ENCODE measurements around the gene CNTNAP5.

CNTNAP5 gene

DNA sequence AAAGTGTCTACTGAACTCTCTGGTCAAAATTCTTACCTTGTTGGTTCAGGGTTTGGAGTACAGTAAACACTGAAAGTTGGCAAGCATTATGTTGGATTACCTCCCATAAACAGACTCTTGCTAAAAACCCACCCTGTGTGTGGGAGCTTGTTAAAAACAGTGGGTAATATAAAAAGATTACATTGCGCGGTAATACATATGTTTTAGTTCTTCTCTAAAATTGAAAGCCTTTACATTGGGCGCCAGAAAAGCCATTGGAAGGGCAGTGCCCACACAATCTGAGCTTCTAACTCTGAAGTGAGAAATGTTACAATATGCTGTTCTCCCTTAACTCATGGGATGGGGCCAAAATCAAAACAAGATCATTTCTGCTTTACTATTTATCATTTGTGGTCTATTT, 510.7 kb downstream of the CNTNAP5 start:
- no peak for DNase-seq (ENCODE audit: low read depth in 2 of 3, low spot score in 2 of 3)

DNA sequence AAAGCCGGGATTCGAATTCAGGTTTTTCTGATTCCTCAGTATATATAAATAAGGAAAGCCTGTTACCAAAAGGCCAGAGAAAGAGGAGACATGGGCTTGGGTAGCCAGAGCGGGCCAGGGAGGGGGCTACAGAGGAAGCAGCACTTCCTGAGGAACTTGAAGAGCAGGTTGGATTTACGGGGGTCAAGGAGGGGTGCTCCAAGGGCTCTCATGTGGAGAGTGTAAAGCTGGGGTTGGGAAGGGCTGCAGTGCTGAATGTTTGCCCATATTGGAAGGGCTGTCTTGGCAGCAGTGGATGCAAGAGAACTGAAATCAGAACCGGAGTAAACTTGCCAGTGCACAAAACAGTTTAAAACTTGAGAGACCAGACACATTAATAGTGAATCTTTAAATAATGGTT, 511.5 kb downstream of the CNTNAP5 start:
- no peak for DNase-seq (ENCODE audit: low read depth in 2 of 3, low spot score in 2 of 3)

DNA sequence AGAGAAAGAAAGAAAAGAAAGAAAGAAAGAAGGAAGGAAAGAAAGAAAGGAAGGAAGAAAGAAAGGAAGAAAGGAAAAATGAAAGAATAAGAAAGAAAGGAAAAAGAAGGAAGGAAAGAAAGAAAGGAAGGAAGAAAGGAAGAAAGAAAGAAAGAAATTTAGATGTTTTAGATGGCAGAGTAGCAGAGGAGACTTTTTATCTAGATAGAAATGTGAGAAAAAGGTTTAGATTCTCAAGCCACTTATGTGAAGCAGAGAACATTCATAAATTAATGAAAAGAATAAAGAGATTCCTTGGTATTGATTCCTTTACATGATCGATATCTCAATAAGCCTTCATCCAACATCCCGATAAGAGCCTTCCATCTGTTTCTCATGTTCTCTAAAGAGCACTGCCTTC, 513.5 kb downstream of the CNTNAP5 start:
- DNase-seq (ENCODE audit: low read depth in 2 of 3, low spot score in 2 of 3), result no peak

DNA sequence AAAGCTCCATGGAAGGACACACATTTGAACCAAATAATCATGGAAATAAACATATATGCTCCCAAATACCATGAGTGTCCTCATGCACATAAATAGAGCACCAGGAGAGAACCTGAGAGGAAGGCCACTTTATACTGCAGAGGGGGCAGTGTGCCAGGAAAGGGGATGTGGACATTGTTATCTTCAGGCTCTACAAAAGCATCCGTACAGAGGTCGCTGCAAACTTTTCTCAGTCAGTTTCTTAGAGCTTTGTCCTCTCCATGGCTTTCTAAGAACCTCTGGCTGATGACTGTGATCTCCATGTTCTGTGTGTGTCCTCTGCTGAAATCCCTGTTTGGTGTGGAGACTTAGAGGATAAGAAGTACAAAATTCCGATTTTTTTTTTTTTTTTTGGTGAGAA, 515.7 kb downstream of the CNTNAP5 start:
- DNase-seq (ENCODE audit: low read depth in 2 of 3, low spot score in 2 of 3), result no peak

DNA sequence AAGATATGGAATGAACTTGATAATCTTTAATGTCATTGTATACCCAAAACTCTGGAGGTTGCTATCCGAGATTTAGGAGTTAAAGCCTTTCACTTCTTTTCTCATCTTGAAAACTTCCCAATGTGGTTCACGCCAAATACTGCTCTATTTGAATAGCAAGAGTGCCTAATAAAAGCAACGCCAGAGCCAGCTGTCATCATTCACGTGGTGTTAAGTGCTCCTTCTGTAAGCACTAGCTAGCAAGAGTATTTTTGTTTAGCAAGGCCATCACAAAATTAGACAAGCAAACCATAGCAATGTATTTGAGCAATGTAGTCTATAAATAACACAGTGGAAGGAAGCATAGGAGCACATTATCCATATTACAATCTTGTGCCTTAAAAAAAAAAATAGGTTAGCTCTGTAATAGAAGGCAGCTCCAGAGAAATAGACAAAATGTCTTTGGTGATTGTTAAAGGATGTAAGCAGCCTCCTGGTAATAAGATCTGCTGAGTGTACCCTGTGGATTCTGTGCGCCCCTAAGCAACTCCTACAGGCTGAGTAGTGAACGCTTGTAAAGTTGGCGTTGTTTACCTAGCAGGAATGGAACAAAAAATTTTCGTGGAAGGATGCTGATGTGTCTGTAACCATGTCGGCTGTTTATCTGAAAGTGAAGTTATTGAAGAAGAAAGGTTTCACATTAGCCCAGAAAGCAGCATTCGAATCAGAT, 518.0 kb downstream of the CNTNAP5 start:
- no peak for DNase-seq (ENCODE audit: low read depth in 2 of 3, low spot score in 2 of 3)

DNA sequence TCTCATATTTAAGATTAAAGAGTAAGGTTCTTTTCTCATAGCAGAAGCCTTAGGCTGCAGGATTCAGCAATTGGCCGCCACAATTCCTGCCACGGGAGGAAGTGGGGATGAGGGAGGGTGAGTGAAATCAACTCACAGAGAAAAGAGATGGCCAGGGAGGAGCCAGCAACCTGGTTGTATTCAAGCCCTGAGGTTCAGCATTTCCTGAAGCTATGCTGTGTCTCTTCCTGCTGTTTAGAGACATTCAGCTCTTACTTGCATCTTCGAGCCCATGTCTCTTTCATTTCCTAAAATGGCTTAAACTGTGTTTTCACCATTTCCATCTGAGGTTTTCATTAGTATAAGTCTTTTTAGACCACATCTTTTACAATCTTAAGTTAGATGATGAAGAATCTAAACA, 522.6 kb downstream of the CNTNAP5 start:
- DNase-seq (ENCODE audit: low read depth in 2 of 3, low spot score in 2 of 3), result no peak

DNA sequence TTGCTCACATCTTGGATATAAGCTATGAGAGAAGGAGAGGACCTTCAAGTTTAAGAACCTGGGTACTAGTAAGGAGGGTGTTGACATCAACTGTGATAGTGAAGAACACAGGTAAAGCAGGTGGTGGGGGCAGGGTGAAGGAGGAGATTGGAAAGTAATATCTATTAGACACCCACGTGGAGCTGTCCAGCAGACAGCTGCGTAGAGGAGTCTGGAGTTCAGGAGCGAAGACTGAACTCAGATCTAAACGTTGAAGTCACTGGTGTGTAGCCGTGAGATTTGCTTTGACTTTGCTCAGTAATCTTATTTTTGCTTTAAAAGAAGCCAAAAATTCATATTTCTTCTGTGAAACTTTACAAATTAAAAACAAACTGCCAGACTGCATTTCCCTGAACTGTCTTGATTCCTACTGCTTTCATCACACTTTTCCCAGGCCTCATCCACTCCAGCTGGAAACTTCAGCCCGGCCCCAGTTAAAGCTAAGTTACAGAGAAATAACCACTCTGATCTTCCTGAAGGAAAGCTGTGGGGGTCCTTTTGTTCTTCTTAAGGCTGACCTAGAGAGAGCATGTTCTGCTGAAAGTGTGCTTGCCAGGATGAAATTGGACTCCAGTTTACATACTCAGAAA, 533.3 kb downstream of the CNTNAP5 start:
- no peak for DNase-seq (ENCODE audit: low read depth in 2 of 3, low spot score in 2 of 3)

DNA sequence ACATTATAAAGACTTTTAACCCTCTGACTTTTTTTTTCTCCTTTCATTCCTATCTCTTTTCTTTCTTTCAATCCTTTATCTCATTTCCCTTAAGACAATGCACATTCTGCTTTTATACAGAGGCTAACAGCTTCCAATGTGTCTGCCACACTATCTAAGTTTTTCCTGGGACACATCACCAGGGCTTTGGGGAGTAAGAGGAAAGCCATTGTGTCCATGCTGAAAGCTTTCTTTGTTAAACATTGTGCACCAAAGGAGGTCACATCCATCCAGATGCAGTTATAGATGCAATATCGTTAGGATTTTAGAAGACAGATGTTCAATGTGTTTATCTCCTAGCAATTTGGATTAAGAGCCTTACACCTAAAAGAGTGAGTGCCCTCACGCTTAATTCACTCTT, 534.1 kb downstream of the CNTNAP5 start:
- no peak for DNase-seq (ENCODE audit: low read depth in 2 of 3, low spot score in 2 of 3)

DNA sequence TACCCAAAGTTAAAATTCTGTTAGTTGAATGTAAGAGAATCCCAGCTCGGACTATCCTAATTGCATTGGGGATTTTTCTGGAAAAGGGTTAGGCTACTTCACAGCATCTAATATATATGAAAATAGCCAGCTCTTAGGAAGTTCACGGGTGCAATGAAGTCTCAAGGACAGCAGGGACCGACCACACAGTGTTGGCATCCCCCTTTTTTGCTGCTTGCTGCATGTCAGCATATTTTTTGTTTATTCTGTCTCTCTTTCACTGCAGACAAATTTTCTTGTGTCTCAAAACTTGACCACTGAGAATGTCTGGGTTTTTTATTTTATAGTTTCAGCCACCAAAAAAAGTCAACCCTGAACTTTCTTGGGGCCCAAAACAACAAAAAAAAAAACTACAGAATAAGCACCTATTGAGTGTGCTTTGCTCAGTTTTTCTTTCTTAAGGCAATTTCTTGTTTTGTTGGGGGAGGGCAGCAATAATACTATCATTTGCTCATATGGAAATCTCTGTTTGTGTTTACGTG, 535.6 kb downstream of the CNTNAP5 start:
- no peak for DNase-seq (ENCODE audit: low read depth in 2 of 3, low spot score in 2 of 3)

DNA sequence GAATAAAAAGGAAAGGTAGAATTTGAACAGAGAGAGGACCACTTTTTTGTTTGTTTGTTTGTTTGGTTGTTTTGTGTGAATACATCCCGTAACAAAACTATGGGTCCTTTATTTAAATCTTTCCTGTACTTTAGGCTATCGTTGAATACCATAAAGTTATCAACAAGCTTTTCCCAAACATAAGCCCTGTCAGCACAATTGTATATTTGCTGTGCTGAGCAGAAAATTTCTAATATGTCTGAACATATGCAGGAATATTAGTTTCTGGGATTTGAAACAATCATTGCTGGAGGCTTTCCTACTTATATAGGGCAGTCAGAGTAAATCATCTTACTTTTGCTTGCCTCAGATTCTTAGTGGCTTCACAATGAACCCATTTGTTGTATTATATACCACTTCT, 536.4 kb downstream of the CNTNAP5 start:
- DNase-seq (ENCODE audit: low read depth in 2 of 3, low spot score in 2 of 3), result no peak

DNA sequence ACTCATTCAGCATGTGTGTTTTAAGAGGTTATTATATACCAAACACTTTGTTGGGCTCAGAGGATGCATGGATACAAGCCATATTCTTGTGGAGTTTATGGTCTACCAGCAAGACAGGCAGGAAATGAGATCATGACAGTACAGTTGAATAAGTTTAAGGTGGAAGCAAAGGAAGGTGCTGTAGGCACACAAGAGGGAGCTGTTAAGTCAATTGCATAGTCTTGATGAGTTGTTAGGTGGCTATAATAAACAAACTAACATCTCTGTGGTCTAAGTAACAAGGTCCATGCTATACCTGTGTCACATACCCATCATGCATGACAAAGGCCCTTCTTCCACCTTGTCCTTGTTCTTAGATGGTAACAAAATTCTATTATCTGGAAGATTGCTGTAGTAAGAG, 538.3 kb downstream of the CNTNAP5 start:
- DNase-seq (ENCODE audit: low read depth in 2 of 3, low spot score in 2 of 3), result no peak

DNA sequence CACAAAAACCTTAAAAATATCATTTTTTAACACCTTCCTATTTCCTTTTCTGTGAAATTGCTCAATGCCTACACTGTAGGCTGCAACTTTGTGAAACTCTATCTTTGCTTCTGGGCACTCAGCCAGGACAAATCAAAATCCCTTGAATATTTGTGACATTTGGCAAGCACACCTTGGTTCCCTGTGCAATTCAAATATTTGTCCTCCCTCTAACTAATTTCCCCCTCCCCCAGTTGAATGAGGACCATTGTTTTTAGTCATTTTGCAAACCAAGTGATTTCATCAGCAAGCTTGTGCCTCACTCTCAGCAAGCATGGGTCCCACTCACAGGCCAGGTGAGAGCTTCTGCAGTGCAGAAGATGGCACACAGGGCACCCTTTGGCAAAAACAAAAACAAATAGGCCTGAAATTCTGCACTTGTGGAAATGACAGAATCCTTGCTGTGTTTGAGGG, 541.5 kb downstream of the CNTNAP5 start:
- no peak for DNase-seq (ENCODE audit: low read depth in 2 of 3, low spot score in 2 of 3)

DNA sequence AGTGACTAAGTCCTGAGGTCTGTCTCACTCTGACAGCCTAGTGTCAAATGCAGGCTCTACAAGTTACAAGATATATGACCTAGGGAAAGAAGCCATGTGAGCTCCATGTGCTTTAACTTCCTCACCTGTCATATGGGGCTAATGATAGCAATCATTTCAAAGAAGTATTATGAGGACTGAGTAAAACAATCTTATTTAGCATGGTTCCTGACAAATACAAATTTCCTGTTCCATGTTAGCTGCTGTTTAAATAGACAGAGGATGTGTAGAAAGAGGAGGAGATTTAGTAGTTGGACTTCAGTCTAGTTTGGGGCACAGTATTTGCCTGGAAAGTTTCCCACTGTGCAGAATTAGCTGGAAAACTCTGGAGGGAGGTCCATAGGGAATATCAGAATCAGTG, 545.8 kb downstream of the CNTNAP5 start:
- no peak for DNase-seq (ENCODE audit: low read depth in 2 of 3, low spot score in 2 of 3)

DNA sequence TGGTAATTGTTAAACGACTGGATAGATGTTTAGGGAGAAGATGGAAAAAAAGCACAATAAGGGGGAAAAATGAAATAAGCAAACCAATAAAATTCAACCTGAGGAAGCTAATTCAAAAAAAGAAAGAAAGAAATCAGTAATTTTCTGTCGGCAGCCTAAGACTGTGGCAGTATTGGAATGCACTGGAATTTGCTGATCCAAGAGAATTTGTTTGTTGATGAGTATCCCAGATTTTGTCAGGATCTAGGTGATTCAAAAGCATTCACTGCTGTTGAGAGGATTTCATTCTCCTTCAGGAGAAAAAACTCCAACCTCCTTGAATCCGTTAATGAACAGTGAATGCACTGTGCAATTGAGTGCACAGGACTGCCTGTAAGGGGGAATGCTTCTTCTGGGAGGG, 546.7 kb downstream of the CNTNAP5 start:
- DNase-seq (ENCODE audit: low read depth in 2 of 3, low spot score in 2 of 3), result no peak

DNA sequence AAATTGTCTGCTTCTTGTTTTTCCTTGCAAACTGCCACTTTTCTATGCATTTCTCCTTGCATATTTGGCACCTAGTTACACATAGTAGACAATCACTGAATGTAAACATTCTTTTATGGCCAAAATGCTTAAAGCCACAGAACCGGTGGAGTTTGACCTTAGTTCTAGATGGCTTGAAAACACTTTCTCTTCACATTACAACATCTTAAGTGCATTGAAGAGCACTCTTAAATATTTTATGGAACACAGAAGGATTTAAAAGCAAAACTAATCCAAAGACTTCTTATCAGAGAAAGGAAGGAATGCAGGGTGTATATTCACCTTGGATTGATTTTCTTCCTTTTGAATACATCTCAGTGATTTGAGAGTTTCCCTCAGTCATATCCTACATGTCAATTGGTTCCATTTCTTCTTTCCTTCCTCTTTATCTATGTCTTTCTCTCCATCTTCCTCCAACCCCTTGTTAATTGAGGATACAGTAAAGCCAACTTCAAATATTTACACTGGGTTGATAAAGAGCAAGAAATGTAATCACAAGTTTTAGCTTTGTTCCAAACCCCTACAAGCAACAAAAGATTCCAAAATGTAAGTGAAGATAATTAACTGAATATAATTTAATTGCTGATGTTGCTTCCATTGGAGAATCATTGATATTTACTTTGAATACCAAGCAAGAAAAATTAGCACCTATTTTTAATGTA, 548.0 kb downstream of the CNTNAP5 start:
- no peak for DNase-seq (ENCODE audit: low read depth in 2 of 3, low spot score in 2 of 3)

DNA sequence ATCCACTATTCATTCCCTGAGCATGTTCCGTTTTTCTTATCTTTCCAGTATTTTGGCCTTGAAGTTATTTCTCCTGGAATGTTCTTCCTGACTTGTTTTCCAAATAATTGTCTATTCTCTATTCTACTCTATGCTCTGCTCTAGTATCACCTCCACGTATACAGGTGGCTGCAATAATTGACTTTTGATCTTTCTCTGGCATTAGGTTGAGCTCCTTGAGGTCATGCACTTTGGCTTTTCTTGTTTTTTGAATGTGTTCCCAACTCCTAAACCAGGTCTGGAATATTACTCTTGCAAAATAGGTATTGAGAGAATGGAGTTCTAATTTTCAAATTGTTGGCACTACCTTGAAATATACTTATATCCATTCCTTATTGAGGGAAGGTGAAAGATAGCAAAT, 550.4 kb downstream of the CNTNAP5 start:
- no peak for DNase-seq (ENCODE audit: low read depth in 2 of 3, low spot score in 2 of 3)

DNA sequence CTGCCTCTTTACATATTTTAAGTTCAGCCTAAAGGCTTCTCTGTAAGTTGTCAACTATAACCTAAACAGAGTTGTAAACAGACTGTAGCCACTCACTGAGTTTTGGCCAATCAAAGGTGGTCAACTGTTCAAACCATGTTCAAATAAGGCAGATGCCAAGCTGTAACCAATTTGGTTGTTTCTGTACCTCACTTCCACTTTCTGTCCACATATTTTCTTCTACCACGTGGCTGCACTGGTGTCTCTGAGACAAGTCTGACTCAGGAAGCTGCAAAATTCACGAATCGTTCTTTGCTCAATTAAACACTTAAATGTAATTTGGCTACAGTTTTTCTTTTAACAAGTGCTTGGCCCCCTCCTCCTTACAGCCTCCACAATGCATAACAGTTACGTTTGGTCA, 555.2 kb downstream of the CNTNAP5 start:
- no peak for DNase-seq (ENCODE audit: low read depth in 2 of 3, low spot score in 2 of 3)

DNA sequence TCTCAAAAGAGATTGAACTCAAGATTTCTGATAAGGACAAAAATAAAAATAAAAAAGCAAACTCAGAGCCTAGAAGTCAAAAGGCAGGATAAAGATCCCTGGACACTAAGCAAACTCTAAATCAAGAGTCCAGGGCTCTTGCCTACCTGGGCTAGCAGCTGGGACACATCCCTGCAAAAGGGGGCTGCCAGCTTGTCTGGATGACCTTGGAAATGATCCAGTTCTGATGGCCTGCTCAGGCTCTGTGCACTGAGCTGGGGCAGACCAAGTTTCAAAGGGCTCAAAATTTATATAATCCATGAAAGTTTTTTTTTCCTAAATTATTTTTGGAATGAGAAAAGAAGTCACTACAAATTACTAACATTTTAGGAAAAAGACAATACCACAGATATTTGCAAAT, 557.3 kb downstream of the CNTNAP5 start:
- no peak for DNase-seq (ENCODE audit: low read depth in 2 of 3, low spot score in 2 of 3)

DNA sequence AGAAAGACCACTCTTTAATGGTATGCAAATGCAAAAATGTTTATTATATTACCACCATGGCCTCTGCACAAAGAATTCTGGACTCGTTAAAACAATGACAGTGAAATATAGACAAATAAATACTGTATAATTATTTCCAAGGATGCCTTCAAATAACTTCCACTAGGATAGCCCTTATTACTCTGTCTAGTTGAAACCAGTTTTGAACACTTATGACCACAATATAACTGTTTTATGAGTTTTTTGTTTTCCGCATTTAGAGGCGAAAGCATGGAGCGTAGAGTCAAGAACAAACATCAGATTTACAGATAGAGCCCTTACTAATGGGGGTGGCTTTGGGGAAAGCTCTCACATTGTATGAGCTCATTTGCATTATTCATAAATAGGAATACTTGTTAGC, 559.5 kb downstream of the CNTNAP5 start:
- DNase-seq (ENCODE audit: low read depth in 2 of 3, low spot score in 2 of 3), result no peak

DNA sequence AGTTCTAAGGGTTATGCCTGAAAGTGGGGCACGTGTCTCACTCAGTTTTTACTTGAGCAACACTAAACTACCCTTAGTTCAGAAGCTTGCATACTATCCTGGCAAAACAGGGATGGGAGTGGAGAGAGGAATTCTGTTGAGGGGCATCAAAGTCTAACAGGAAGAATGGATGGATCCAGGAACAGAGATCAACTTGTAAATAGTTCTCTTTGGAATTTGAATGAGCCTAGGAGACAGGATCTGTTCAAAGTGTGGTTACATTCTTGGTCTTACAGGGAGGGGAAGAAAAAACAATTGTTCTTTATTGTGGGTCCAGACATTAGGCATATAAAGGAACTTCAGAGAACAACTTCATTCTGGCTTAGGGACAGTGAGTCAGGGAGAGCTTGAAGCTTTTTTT, 560.2 kb downstream of the CNTNAP5 start:
- DNase-seq (ENCODE audit: low read depth in 2 of 3, low spot score in 2 of 3), result no peak

DNA sequence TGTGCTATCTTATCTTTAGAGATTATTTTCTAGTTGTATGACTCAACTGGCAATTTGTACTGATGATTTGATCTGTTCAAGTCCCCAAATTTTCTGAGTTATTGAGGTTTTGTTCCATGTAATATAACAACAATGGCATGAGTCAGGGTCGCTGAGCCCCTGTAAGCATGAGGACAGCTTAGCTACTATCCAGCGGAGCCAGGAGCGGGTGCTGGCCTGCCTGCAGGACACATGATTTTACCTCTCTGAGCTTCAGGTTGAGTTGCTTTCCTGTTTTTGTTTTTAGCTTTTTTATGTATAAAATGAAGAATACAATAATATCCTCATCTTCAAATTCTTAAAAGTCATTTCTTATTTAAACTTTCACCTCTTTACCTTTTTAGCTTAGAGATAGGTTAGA, 561.1 kb downstream of the CNTNAP5 start:
- no peak for DNase-seq (ENCODE audit: low read depth in 2 of 3, low spot score in 2 of 3)

DNA sequence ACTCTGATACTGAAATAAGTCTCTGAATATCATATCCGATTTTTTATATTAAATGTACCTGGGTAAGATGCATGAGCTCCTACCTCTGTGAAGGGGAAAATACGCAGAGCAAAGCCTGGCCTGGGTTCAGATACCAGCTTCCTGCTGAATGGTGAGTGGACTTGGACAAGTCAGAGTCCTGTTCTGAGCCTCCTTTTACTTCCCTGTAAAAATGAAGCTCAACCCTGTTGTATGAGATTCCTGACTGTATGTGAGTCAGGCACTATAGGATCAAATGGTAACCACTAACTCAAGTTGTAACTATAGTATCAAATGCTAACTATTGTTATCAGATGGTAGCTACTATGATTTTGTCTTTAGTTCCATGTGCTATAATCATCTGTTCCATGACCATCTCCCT, 561.7 kb downstream of the CNTNAP5 start:
- DNase-seq (ENCODE audit: low read depth in 2 of 3, low spot score in 2 of 3), result no peak
